Gastroesophageal sphincter (tissue), 4 donors: Measurements from ENCODE around the gene CAMK1G. TPM values are rescaled to one million over a fixed set of nuclear protein-coding genes. Genes with fewer than 3 reads are reported as not detected.

Experiments used
- ATAC-seq: fragments of 150-250 bp; one replicate; pipeline ENCODE4 v1.9.1; 2016; ENCODE audit warnings: mild to moderate bottlenecking, moderate library complexity
- H3K27ac ChIP-seq, 4 donors: fragments of 200-600 bp; sonication (generic) in 3 of 4; 1 replicate in 3 of 4; 2 replicates in 1 of 4; pipeline ENCODE4 v1.5.1; 2016 to 2019
- H3K27me3 ChIP-seq: fragments of 200-600 bp; sonication (generic); one replicate; pipeline ENCODE4 v1.5.1; 2019
- H3K36me3 ChIP-seq, 2 donors: fragments of 200-600 bp; sonication (generic); one replicate each; pipeline ENCODE4 v1.5.1; 2019; ENCODE audit warnings: control low read depth in 1 of 2
- H3K4me1 ChIP-seq, 3 donors: fragments of 200-600 bp; sonication (generic); 1 replicate in 2 of 3; 2 replicates in 1 of 3; pipeline ENCODE4 v1.5.1; 2016 to 2019; ENCODE audit warnings: control low read depth in 2 of 3
- H3K4me3 ChIP-seq, 2 donors: fragments of 200-600 bp; sonication (generic); one replicate each; pipeline ENCODE4 v1.5.1; 2019; ENCODE audit warnings: mild to moderate bottlenecking in 1 of 2, moderate library complexity in 1 of 2
- H3K9me3 ChIP-seq, 3 donors: fragments of 200-600 bp; sonication (generic); one replicate each; pipeline ENCODE4 v1.5.1; 2017 to 2019; ENCODE audit warnings: control low read depth in 2 of 3
- EP300 ChIP-seq: sonication (generic); formaldehyde crosslinking; IDR thresholded peaks from one replicate; pipeline ENCODE4 v1.6.1; 2017; ENCODE audit warnings: antibody characterized with exemption, mild to moderate bottlenecking
- POLR2A ChIP-seq, 2 donors: fragments of 450-650 bp; IDR thresholded peaks; one replicate each; pipeline ENCODE4 v1.6.1; 2017; ENCODE audit warnings: antibody characterized with exemption in 2 of 2, mild to moderate bottlenecking in 2 of 2, moderate library complexity in 1 of 2
- POLR2AphosphoS5 ChIP-seq: sonication (generic); formaldehyde crosslinking; IDR thresholded peaks from one replicate; pipeline ENCODE4 v1.6.1; 2017; ENCODE audit warnings: antibody characterized with exemption
- WGBS, 2 donors: methylation state at CpG; one replicate each; pipeline ENCODE4 v1.1.5; 2018; ENCODE audit warnings: low coverage in 1 of 2; 5-methylcytosine and 5-hydroxymethylcytosine counted together
- total RNA-seq, 4 donors: library from RNA; depleted of rRNA; stranded (reverse); fragments of >200 nt; gene quantifications; one replicate each; pipeline ENCODE4 v1.1.0, GENCODE V29; 2016
- TF ChIP-seq, protein P1 (sequence below), 4 experiments: fragments of 200-600 bp in 2 of 4; fragments of 450-650 bp in 2 of 4; sonication (generic) in 1 of 4; IDR thresholded peaks; one replicate each; pipeline ENCODE4 v1.5.1; 2017 to 2019; ENCODE audit warnings: antibody characterized with exemption in 4 of 4, mild to moderate bottlenecking in 2 of 4, moderate library complexity in 2 of 4

Gene CAMK1G
- total RNA-seq, 4 donors from 2014 or later = 0.19 to 6.8 (median 0.84) TPM

- Histone ChIP-seq H3K27me3 (peaks cover 11% of the 10 kb centered on the region), H3K27ac (no peak overlapping the region), H3K4me1 (no peaks in the 10 kb centered on the region), H3K4me3 (no peak overlapping the region), H3K36me3 (no peaks in the 10 kb centered on the region), H3K9me3 (no peaks in the 10 kb centered on the region)
- TF ChIP-seq POLR2A (IDR thresholded peaks at IDR 0.05) = no peak
- TF ChIP-seq, protein P1, sequence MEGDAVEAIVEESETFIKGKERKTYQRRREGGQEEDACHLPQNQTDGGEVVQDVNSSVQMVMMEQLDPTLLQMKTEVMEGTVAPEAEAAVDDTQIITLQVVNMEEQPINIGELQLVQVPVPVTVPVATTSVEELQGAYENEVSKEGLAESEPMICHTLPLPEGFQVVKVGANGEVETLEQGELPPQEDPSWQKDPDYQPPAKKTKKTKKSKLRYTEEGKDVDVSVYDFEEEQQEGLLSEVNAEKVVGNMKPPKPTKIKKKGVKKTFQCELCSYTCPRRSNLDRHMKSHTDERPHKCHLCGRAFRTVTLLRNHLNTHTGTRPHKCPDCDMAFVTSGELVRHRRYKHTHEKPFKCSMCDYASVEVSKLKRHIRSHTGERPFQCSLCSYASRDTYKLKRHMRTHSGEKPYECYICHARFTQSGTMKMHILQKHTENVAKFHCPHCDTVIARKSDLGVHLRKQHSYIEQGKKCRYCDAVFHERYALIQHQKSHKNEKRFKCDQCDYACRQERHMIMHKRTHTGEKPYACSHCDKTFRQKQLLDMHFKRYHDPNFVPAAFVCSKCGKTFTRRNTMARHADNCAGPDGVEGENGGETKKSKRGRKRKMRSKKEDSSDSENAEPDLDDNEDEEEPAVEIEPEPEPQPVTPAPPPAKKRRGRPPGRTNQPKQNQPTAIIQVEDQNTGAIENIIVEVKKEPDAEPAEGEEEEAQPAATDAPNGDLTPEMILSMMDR (IDR thresholded peaks at IDR 0.05) = no peak
- TF ChIP-seq EP300 = no peak
- TF ChIP-seq POLR2AphosphoS5 = no peak
- WGBS, 2 donors = 67% methylated on average over 1 of the region's 1 CpG
- no peak for ATAC-seq
Observed at GRCh38 chr1:209594440-209594839, 10.9 kb downstream of the CAMK1G start.

DNA sequence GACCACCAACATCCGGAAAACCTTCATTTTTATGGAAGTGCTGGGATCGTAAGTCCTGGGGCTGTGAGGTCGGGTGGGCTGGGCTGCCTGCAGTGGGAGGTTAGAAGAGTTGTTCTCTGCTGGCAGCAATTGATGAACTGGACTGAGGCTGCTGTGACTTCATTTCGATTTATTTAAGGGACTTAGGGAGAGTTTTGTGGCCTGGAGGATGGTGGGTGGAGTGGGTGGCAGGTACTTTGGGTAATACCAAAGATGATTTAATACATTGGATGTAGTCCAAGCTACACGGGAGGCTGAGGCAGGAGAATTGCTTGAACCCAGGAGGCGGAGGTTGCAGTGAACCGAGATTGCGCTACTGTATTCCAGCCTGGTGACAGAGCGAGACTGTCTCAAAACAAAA, 11.5 kb downstream of the CAMK1G start:
- Histone ChIP-seq H3K9me3 (no peaks in the 10 kb centered on the region), H3K27ac (no peak overlapping the region), H3K4me3 (no peak overlapping the region), H3K27me3 (peaks cover 12% of the 10 kb centered on the region), H3K36me3 (no peaks in the 10 kb centered on the region), H3K4me1 (no peaks in the 10 kb centered on the region)
- ATAC-seq = no peak
- 62 to 96% methylated on average over 4 to 8 of the region's 9 CpGs for WGBS, 2 donors
- TF ChIP-seq POLR2AphosphoS5 (no peak), POLR2A (IDR thresholded peaks at IDR 0.05) (no peak), EP300 (no peak)
- TF ChIP-seq, protein P1 (IDR thresholded peaks at IDR 0.05) = no peak

DNA sequence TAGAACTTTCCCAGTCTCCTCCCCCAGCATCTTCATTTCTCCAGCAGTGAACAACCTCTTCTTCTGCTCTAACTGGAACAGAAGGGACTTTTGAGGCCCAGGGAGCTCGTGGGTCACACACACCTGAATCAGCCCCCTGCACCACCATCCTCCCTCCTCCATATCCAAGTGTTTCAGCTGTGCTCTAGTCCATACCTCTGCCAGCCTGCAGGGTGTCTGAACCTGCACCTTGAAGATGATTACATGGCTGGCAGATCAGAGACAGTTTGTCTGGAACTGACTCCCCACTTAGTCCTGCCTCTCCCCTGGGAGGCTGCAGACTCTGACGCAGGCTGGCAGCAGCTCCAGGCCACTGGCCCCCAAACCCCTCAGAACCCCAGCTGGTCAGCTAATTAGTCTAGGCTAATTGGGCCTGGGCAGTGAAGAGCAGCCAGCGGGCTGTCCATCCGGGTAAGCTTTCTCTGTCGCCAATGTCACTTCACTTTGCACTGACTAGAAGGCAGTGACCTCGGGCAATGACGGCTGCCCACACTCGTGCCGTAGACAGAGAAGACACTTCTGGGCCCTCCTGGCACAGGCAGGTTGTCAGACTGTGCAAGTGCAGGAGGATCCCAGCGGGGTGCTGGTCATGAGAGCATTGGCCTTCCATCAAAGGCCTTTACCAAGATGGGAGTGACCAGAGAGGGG, 12.2 kb downstream of the CAMK1G start:
- H3K27ac ChIP-seq = no peak overlapping the region
- H3K9me3 ChIP-seq = no peaks in the 10 kb centered on the region
- no peak overlapping the region for H3K4me3 ChIP-seq
- no peaks in the 10 kb centered on the region for H3K36me3 ChIP-seq
- no peak for TF ChIP-seq POLR2AphosphoS5
- TF ChIP-seq, protein P1 (IDR thresholded peaks at IDR 0.05) = no peak
- no peak for TF ChIP-seq POLR2A (IDR thresholded peaks at IDR 0.05)
- no peak for TF ChIP-seq EP300
- 80% methylated on average over 1 of the region's 10 CpGs; no CpG with 5 or more reads in 1 of the 2 donors for WGBS, 2 donors
- ATAC-seq = no peak
- H3K4me1 ChIP-seq = no peaks in the 10 kb centered on the region
- peaks cover 12% of the 10 kb centered on the region for H3K27me3 ChIP-seq

- no peak for ATAC-seq
- H3K4me1 ChIP-seq = no peaks in the 10 kb centered on the region
- 32 to 63% methylated on average over 2 of the region's 2 CpGs for WGBS, 2 donors
Observed at GRCh38 chr1:209597499-209597898, 14.0 kb downstream of the CAMK1G start.

More at GRCh38 chr1:209597499-209597898, 14.0 kb downstream of the CAMK1G start:
- H3K4me3 ChIP-seq = no peak overlapping the region
- no peaks in the 10 kb centered on the region for H3K9me3 ChIP-seq
- TF ChIP-seq EP300 (no peak), POLR2A (IDR thresholded peaks at IDR 0.05) (no peak), POLR2AphosphoS5 (no peak)
- TF ChIP-seq, protein P1 (IDR thresholded peaks at IDR 0.05) = no peak
- no peaks in the 10 kb centered on the region for H3K36me3 ChIP-seq
- no peak overlapping the region for H3K27ac ChIP-seq
- peaks cover 12% of the 10 kb centered on the region for H3K27me3 ChIP-seq
